ENCODE data around the gene CRLF3.
"Not testable (repeated sequence)": the region's sequence is repeated elsewhere in the genome, so short reads cannot be mapped to it uniquely, and the experiment has no call there.

Gene CRLF3

DNA sequence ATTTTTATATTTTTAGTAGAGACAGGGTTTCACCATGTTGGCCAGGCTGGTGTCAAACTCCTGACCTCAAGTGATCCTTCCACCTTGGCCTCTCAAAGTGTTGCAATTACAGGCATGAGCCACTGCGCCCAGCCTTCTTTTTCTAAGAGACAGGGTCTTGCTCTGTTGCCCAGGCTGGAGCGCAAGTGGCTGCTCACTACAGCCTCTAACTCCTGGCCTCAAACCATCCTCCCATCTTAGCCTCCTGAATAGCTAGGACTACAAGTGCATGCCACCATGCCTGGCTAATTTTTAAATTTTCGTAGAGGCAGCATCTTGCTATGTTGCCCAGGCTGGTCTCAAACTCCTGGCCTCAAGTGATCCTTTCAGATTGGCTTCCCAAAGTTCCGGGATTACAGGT, 76.9 kb downstream of the CRLF3 start:
- DNase-seq = not testable (repeated sequence)

GRCh38 chr17:30742669-30743068, 81.8 kb downstream of the CRLF3 start:
- not testable (repeated sequence) for DNase-seq

DNA sequence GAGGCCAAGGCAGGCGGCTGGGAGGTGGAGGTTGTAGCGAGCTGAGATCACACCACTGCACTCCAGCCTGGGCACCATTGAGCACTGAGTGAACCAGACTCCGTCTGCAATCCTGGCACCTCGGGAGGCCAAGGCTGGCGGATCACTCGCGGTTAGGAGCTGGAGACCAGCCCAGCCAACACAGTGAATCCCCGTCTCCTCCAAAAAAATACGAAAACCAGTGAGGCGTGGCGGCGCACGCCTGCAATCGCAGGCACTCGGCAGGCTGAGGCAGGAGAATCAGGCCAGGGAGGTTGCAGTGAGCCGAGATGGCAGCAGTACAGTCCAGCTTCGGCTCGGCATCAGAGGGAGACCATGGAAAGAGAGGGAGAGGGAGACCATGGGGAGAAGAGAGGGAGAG, 88.1 kb downstream of the CRLF3 start:
- not testable (repeated sequence) for DNase-seq

- DNase-seq = not testable (repeated sequence)
Observed at GRCh38 chr17:30735644-30736043, 88.8 kb downstream of the CRLF3 start.

DNA sequence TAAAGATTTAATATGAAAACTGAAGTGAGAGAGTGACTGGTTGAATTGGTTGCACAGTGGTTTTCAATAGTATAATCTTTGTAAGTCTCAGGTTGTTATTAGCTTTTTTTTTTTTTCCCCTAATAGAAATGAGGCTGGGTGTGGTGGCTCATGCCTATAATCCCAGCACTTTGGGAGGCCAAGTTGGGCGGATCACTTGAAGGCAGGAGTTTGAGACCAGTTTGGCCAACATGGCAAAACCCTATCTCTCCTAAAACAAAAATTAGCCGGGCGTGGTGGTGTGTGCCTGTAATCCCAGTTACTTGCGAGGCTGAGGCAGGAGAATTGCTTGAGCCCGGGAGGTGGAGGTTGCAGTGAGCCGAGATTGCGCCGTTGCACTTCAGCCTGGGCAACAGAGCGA, 89.3 kb downstream of the CRLF3 start:
- not testable (repeated sequence) for DNase-seq

DNA sequence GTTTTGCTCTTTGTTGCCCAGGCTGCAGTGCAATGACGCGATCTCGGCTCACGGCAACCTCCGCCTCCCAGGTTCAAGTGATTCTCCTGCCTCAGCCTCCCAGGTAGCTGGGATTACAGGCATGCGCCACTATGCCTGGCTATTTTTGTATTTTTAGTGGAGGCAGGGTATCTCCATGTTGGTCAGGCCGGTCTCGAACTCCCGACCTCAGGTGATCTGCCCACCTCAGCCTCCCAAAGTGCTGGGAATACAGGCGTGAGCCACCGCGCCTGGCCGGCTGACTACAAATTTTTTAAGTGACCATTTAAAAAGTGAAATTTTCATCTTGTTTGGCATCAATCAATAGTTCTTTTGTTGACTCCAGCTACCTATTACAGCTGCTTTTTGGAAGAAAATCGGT, 90.3 kb downstream of the CRLF3 start:
- DNase-seq = not testable (repeated sequence)

Measured in nucleus accumbens (tissue), 56 donors.